Activated CD8-positive, alpha-beta T cell treated with anti-CD3 and anti-CD28 coated beads for 36 hours (primary cell): ENCODE data around the gene HDGFL2. TPM values are rescaled to one million over a fixed set of nuclear protein-coding genes. Genes with fewer than 3 reads are reported as not detected.

Experiments
- ATAC-seq: fragments of 200-7000 bp; cut with Tn5 transposase; one replicate; pipeline ENCODE4 v1.10.0; 2021; ENCODE audit warnings: mild to moderate bottlenecking, moderate library complexity
- CTCF ChIA-PET: fragments of 350-600 bp; sonication (Branson Sonifier 250); formaldehyde crosslinking; loops from one replicate; lab custom pipeline; 2021; ENCODE audit warnings: antibody characterized with exemption; lab: Charles Lee
- POLR2A ChIA-PET: fragments of 350-600 bp; sonication (Branson Sonifier 250); formaldehyde crosslinking; loops from one replicate; lab custom pipeline; 2021; ENCODE audit warnings: antibody characterized with exemption; lab: Charles Lee
- DNase-seq: peaks from one replicate; pipeline ENCODE4 v3.0.0-alpha.2; 2020
- H3K27ac Mint-ChIP-seq: one replicate; pipeline ENCODE4 v1.8.0; 2021; ENCODE audit warnings: mild to moderate bottlenecking, mixed read lengths
- H3K27me3 Mint-ChIP-seq: one replicate; pipeline ENCODE4 v1.8.0; 2021; ENCODE audit warnings: mixed read lengths
- H3K36me3 Mint-ChIP-seq: one replicate; pipeline ENCODE4 v1.8.0; 2021; ENCODE audit warnings: low read depth, mixed read lengths
- H3K4me1 Mint-ChIP-seq: one replicate; pipeline ENCODE4 v1.8.0; 2021; ENCODE audit warnings: low read depth, mixed read lengths
- H3K4me3 Mint-ChIP-seq: one replicate; pipeline ENCODE4 v1.8.0; 2021; ENCODE audit warnings: mild to moderate bottlenecking, moderate library complexity, mixed read lengths
- H3K9me3 Mint-ChIP-seq: one replicate; pipeline ENCODE4 v1.8.0; 2021; ENCODE audit warnings: mixed read lengths
- CTCF ChIP-seq: fragments of 200-600 bp; IDR thresholded peaks from one replicate; pipeline ENCODE4 v1.8.0; 2022; ENCODE audit warnings: antibody characterized with exemption, mild to moderate bottlenecking
- intact Hi-C: fragments of 100-400 bp; cut with micrococcal nuclease; formaldehyde crosslinking; loops from one replicate; pipeline ENCODE4 v1.10.0; 2022
- total RNA-seq, 2 experiments: library from RNA; stranded (reverse); gene quantifications; one replicate each; pipeline ENCODE4 v1.2.3, GENCODE V29; 2021

Gene HDGFL2
- total RNA-seq, 2 experiments from 2014 or later, result 37.5 to 44.0 TPM

GRCh38 chr19:4521888-4522242 lies 49.8 kb downstream of the HDGFL2 start:
- ChIA-PET POLR2A (no interaction called here), CTCF (interaction anchor here (1.2 to 4.1 kb wide), 2 partner anchors 45 to 114 kb away, joined by 5 to 17 read pairs; no protein-coding TSS in a partner anchor)
- DNase-seq (no peak), ATAC-seq (no peak)
- no peaks in the 10 kb centered on the region for H3K36me3 Mint-ChIP-seq
- H3K27ac Mint-ChIP-seq, result no peak overlapping the region
- no peaks in the 10 kb centered on the region for H3K9me3 Mint-ChIP-seq
- H3K4me1 Mint-ChIP-seq, result no peaks in the 10 kb centered on the region
- no peaks in the 10 kb centered on the region for H3K27me3 Mint-ChIP-seq
- intact Hi-C loops, result no loop called here
- H3K4me3 Mint-ChIP-seq, result no peak overlapping the region
- no peak for TF ChIP-seq CTCF

GRCh38 chr19:4522291-4523002 lies 50.4 kb downstream of the HDGFL2 start:
- Mint-ChIP-seq H3K9me3 (no peaks in the 10 kb centered on the region), H3K27ac (no peak overlapping the region), H3K4me3 (no peak overlapping the region), H3K36me3 (no peaks in the 10 kb centered on the region), H3K27me3 (no peaks in the 10 kb centered on the region), H3K4me1 (no peaks in the 10 kb centered on the region)
- no peak for ATAC-seq
- CTCF ChIA-PET, result interaction anchor here (0.6 to 4.1 kb wide), 14 partner anchors 8 to 433 kb away, joined by 3 to 39 read pairs (median 4); partner anchors contain the start of genes LRG1 and PLIN5
- POLR2A ChIA-PET, result interaction anchor here (1.3 kb wide), 1 partner anchor 12 kb away, joined by 5 read pairs; the partner anchor contains the start of gene PLIN5
- no peak for DNase-seq
- TF ChIP-seq CTCF, result no peak
- intact Hi-C loops, result no loop called here

GRCh38 chr19:4523306-4524110 lies 51.4 kb downstream of the HDGFL2 start:
- POLR2A ChIA-PET, result interaction anchor here (0.6 to 1.3 kb wide), 2 partner anchors 11 to 323 kb away, joined by 3 to 5 read pairs; partner anchors contain the start of gene PLIN5
- H3K27me3 Mint-ChIP-seq, result no peaks in the 10 kb centered on the region
- no peaks in the 10 kb centered on the region for H3K36me3 Mint-ChIP-seq
- CTCF ChIA-PET, result interaction anchor here (0.6 to 4.1 kb wide), 20 partner anchors 9 to 434 kb away, joined by 3 to 39 read pairs (median 3); partner anchors contain the start of genes LRG1 and PLIN5
- no peaks in the 10 kb centered on the region for H3K9me3 Mint-ChIP-seq
- peak; percentile 43 for DNase-seq
- H3K27ac Mint-ChIP-seq, result no peak overlapping the region
- no peak overlapping the region for H3K4me3 Mint-ChIP-seq
- no peak for ATAC-seq
- H3K4me1 Mint-ChIP-seq, result no peaks in the 10 kb centered on the region
- intact Hi-C loops, result no loop called here
- TF ChIP-seq CTCF, result peak; percentile 77

GRCh38 chr19:4524808-4525562 lies 52.9 kb downstream of the HDGFL2 start:
- H3K4me1 Mint-ChIP-seq, result no peaks in the 10 kb centered on the region
- no peaks in the 10 kb centered on the region for H3K9me3 Mint-ChIP-seq
- no peak overlapping the region for H3K4me3 Mint-ChIP-seq
- H3K36me3 Mint-ChIP-seq, result no peaks in the 10 kb centered on the region
- no peak overlapping the region for H3K27ac Mint-ChIP-seq
- H3K27me3 Mint-ChIP-seq, result no peaks in the 10 kb centered on the region
- DNase-seq (peak; percentile 84), ATAC-seq (peak; percentile 94)
- TF ChIP-seq CTCF, result peak; percentile 71
- intact Hi-C loops, result no loop called here
- ChIA-PET CTCF (interaction anchor here (0.7 to 3.2 kb wide), 26 partner anchors 10 to 266 kb away, joined by 3 to 39 read pairs (median 4); partner anchors contain the start of genes FEM1A, LRG1, PLIN5 and SEMA6B), POLR2A (no interaction called here)
